Naive B cell (primary cell): ENCODE results near the gene HYCC2. TPM values are rescaled to one million over a fixed set of nuclear protein-coding genes. Genes with fewer than 3 reads are reported as not detected.
"Not testable (repeated sequence)": the region's sequence is repeated elsewhere in the genome, so short reads cannot be mapped to it uniquely, and the experiment has no call there.

Source experiments
- ATAC-seq, 2 donors: fragments of 150-1000 bp; cut with Tn5 transposase; 2 replicates each; pipeline ENCODE4 v1.10.0; 2021; ENCODE audit warnings: low read depth in 2 of 2, mild to moderate bottlenecking in 2 of 2, moderate library complexity in 2 of 2
- DNase-seq: peaks from one replicate; pipeline ENCODE4 v3.0.0; 2022
- H3K27ac Mint-ChIP-seq, 6 donors: one replicate each; pipeline ENCODE4 v1.8.0; 2020 to 2022; ENCODE audit warnings: mild to moderate bottlenecking in 6 of 6, mixed read lengths in 6 of 6, moderate library complexity in 5 of 6, inconsistent platforms in 2 of 6
- H3K27me3 Mint-ChIP-seq, 3 donors: one replicate each; pipeline ENCODE4 v1.8.0; 2021 to 2022; ENCODE audit warnings: mixed read lengths in 3 of 3, mild to moderate bottlenecking in 1 of 3
- H3K36me3 Mint-ChIP-seq, 2 donors: one replicate each; pipeline ENCODE4 v1.8.0; 2020 to 2022; ENCODE audit warnings: mixed read lengths in 2 of 2, inconsistent platforms in 1 of 2, mild to moderate bottlenecking in 1 of 2
- H3K4me1 Mint-ChIP-seq, 3 donors: one replicate each; pipeline ENCODE4 v1.8.0; 2020 to 2022; ENCODE audit warnings: mixed read lengths in 3 of 3, inconsistent platforms in 1 of 3, mild to moderate bottlenecking in 1 of 3, moderate library complexity in 1 of 3
- H3K4me3 Mint-ChIP-seq, 8 donors: one replicate each; pipeline ENCODE4 v1.8.0; 2020 to 2022; ENCODE audit warnings: mild to moderate bottlenecking in 8 of 8, mixed read lengths in 8 of 8, moderate library complexity in 8 of 8, inconsistent platforms in 2 of 8
- H3K9me3 Mint-ChIP-seq, 7 donors: one replicate each; pipeline ENCODE4 v1.8.0; 2020 to 2022; ENCODE audit warnings: mixed read lengths in 7 of 7, mild to moderate bottlenecking in 5 of 7, inconsistent platforms in 2 of 7, moderate library complexity in 1 of 7
- polyA plus RNA-seq, 6 donors: library from polyadenylated mRNA; unstranded; fragments of 300-500 nt; fragmentation: Illumina TruSeq; gene quantifications; one replicate each; pipeline ENCODE4 v1.2.3, GENCODE V29; 2021; ENCODE audit warnings: low read depth in 6 of 6

HYCC2 gene
- 10 to 100 TPM; 12.3 to 24.6 (median 20.5) TPM for polyA plus RNA-seq

GRCh38 chr2:201071479-201072200, at the start of gene HYCC2, which contains the start of gene NDUFB3:
Gene HYCC2, minus strand, starts transcription at chr2:201071671. Its CDS starts 47,662 bp downstream, at chr2:201024009.
Gene NDUFB3, plus strand, starts transcription at chr2:201072001. Its CDS starts 6,882 bp downstream, at chr2:201078883.
- H3K4me3 Mint-ChIP-seq = peak within 1 kb of the TSS; percentile 92 to 100 (median 98)
- no peaks in the 10 kb centered on the region for H3K36me3 Mint-ChIP-seq
- peaks cover 33 to 51% (median 41%) of the 10 kb centered on the region in 3 donors for H3K4me1 Mint-ChIP-seq
- DNase-seq (peak; percentile 94), ATAC-seq (peak; percentile 96)
- H3K27me3 Mint-ChIP-seq = no peaks in the 10 kb centered on the region
- peak within 1 kb of the TSS; percentile 90 to 98 (median 97) for H3K27ac Mint-ChIP-seq
- no peaks in the 10 kb centered on the region for H3K9me3 Mint-ChIP-seq

GRCh38 chr2:201118961-201119854, 47.7 kb upstream of the HYCC2 start:
- Mint-ChIP-seq H3K27me3 (no peaks in the 10 kb centered on the region), H3K4me3 (peak overlapping the region; percentile 89 to 100 (median 99)), H3K4me1 (peaks cover 51 to 93% (median 81%) of the 10 kb centered on the region in 3 donors), H3K27ac (peak overlapping the region; percentile 98 to 100 (median 99)), H3K9me3 (no peaks in the 10 kb centered on the region), H3K36me3 (no peaks in the 10 kb centered on the region)
- DNase-seq (no peak), ATAC-seq (peak; percentile 2 to 3)

DNA sequence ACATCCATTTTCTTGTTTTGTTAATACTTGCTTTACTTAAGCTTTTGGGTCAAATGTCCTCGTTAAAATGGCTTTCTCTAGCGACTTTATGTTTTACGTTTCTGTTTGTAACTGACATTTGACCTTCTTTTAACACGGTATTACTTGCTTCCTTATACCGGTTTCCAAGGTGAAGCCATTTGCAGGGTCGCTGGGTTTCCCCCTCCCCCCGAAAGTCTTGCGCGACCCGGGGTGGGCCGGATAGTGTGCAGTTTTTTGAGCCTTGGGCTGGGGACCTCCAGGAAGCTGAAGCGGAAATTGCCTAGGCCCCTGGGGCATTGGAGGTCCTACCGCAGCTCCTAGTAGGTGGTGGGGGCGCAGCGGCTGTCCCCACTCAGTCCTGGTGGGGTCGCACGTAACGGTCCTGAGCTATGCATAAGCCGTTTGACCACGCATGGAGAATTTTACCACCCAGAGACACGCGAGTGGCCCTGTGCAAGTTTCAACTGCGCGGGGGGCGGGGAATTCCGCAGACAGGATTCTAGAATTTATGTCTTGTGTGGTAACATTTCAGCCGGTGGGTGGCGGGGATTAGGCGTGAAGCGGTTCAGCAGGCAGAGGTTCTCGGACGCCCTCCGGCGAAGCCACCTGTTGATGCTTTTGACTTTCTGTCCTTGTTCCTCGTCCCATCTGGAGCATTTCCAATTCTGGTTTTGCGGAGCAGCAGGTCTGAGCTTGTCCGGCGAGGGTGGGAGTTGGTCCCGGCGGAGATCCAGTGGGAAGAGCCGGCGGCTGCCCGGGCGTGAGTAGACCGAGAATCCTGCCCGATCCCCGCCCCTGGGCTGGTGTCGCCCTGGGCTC, 46.9 kb upstream of the HYCC2 start:
- Mint-ChIP-seq H3K4me3 (peak overlapping the region; percentile 89 to 100 (median 99)), H3K27ac (peak overlapping the region; percentile 98 to 100 (median 99)), H3K4me1 (peaks cover 48 to 89% (median 80%) of the 10 kb centered on the region in 3 donors), H3K9me3 (no peaks in the 10 kb centered on the region), H3K27me3 (no peaks in the 10 kb centered on the region), H3K36me3 (no peaks in the 10 kb centered on the region)
- ATAC-seq = peak; percentile 64 to 71
- peak; percentile 87 for DNase-seq

- not testable (repeated sequence) for H3K36me3 Mint-ChIP-seq, DNase-seq, ATAC-seq, H3K9me3 Mint-ChIP-seq, H3K27me3 Mint-ChIP-seq
- Mint-ChIP-seq H3K4me1 (peaks cover 49 to 85% (median 77%) of the 10 kb centered on the region in 3 donors), H3K27ac (peak overlapping the region; percentile 98 to 100 (median 99)), H3K4me3 (peak overlapping the region; percentile 89 to 100 (median 99))
These were observed 46.2 kb upstream of the HYCC2 start for GRCh38 chr2:201117735-201118094.

DNA sequence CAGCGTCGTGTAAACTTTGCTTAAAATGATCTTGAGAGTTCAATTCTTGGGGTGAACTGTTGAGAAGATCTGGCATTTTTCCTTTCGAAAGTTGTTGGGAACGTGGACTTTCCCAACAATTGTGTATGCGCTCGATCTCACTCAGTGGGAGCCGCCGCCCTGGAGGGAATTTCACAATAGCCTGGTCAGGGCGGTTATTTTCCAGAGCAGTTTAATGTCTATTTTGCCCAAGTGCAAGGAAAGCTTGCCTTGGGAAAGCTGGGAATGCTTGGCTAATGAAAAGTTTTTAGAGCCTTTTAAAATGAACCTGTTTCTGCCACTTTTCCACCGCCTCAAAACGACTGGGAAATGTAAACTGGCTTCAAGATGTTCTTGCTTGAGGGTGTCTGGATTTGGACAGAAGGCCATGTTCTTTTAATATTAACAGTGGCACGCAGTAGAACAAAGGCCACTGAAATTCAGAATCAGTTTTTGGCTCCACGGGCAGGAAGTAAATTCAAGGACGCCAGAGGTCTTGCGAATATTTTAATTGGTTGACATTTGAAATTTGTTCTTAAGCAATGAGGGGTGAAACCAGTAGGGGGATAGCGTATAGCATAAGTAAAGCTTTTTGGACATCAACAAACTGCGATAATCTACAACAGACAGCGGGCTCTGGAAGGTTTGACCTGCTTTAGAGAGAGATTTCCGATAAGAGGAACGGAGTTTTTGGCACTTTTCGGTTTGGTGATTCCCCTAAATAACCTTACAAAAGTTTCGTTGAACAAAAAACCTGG, 45.7 kb upstream of the HYCC2 start:
- Mint-ChIP-seq H3K27me3 (no peaks in the 10 kb centered on the region), H3K9me3 (no peaks in the 10 kb centered on the region), H3K4me3 (peak overlapping the region; percentile 89 to 100 (median 99)), H3K4me1 (peaks cover 46 to 81% (median 71%) of the 10 kb centered on the region in 3 donors), H3K36me3 (no peaks in the 10 kb centered on the region), H3K27ac (peak overlapping the region; percentile 98 to 100 (median 99))
- peak; percentile 67 for DNase-seq
- peak; percentile 24 to 31 for ATAC-seq

DNA sequence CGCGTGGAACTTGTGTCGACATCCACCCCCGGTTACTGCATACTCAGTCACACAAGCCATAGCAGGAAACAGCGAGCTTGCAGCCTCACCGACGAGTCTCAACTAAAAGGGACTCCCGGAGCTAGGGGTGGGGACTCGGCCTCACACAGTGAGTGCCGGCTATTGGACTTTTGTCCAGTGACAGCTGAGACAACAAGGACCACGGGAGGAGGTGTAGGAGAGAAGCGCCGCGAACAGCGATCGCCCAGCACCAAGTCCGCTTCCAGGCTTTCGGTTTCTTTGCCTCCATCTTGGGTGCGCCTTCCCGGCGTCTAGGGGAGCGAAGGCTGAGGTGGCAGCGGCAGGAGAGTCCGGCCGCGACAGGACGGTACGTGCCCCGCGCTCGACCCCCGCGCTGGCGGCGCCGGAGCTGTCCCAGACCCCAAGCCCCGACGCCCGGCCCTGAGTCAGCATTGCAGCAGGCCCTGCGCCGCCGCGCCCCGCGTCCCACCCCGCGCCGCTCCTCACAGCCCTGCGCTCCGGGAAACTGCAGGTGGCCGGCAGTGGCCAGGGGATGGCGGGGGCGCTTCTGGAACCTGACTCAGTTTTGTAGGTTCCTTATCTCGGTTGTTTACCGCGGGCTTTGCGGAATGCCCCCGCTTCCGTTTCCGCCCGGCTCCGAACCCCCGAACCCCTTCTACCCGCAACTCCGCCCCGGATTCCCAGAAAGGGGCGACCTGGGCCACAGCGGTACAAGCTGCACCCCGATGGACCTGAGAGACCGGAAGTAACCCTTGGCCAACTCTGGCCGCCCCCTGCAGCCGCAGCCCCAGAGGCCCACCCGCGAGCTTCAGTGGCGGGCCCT, 44.9 kb upstream of the HYCC2 start, which contains the start of gene CFLAR:
TSS of gene CFLAR (plus strand) at position 50 of the 844 bp plus-strand sequence. CDS start 13,702 bp downstream, outside the sequence.
- DNase-seq (peak; percentile 73), ATAC-seq (peak; percentile 31 to 37)
- H3K4me1 Mint-ChIP-seq = peaks cover 47 to 76% (median 64%) of the 10 kb centered on the region in 3 donors
- H3K9me3 Mint-ChIP-seq = no peaks in the 10 kb centered on the region
- H3K27ac Mint-ChIP-seq = peak within 1 kb of the TSS; percentile 98 to 100 (median 99)
- no peaks in the 10 kb centered on the region for H3K36me3 Mint-ChIP-seq
- peak within 1 kb of the TSS; percentile 89 to 100 (median 99) for H3K4me3 Mint-ChIP-seq
- no peaks in the 10 kb centered on the region for H3K27me3 Mint-ChIP-seq

GRCh38 chr2:201114846-201115245, 43.4 kb upstream of the HYCC2 start:
- peak overlapping the region; percentile 33 to 99 (median 98) for H3K27ac Mint-ChIP-seq

DNA sequence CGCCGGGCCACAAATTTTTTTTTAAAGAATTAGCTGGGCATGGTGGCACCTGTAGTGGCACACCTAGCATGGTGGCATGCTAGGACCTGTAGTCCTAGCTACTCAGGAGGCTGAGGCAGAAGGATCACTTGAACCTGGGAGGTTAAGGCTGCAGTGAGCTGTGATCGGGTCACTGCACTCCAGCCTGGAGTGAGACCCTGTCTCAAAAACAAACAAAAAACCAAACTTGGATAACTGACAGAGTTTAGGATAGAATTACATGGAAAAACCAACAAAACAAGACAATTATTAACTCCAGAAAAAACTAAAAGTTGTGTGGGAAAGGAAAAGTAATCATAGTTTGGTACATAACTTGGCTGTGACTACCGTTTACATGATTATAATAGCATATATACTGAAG, 42.9 kb upstream of the HYCC2 start:
- Mint-ChIP-seq H3K4me1 (peaks cover 33 to 60% (median 46%) of the 10 kb centered on the region in 3 donors), H3K27me3 (no peaks in the 10 kb centered on the region), H3K27ac (peak overlapping the region in 5 of 6 donors; percentile 33 to 98 (median 69)), H3K36me3 (no peaks in the 10 kb centered on the region), H3K4me3 (peak overlapping the region; percentile 84 to 100 (median 99)), H3K9me3 (no peaks in the 10 kb centered on the region)
- no peak for DNase-seq
- ATAC-seq = no peak

More at GRCh38 chr2:201114846-201115245, 43.4 kb upstream of the HYCC2 start:
- peak overlapping the region; percentile 89 to 100 (median 99) for H3K4me3 Mint-ChIP-seq
- no peak for ATAC-seq
- DNase-seq = no peak
- H3K36me3 Mint-ChIP-seq = no peaks in the 10 kb centered on the region
- H3K9me3 Mint-ChIP-seq = no peaks in the 10 kb centered on the region
- H3K4me1 Mint-ChIP-seq = peaks cover 35 to 65% (median 50%) of the 10 kb centered on the region in 3 donors
- no peaks in the 10 kb centered on the region for H3K27me3 Mint-ChIP-seq

DNA sequence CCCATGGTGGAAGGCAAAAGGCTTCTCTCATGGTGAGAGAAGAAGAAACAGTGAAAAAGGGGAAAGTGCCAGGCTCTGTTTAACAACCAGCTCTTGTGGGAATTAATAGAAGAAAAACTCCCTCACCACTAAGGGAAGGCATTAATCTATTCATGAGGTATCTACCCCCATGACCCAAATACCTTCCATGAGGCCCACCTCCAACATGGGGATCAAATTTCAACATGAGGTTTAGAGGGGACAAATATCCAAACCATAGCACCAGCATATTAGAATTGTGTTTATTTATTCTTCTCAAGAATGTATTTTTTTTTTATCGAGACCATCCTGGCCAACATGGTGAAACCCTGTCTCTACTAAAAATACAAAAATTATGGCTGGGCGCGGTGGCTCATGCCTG, 39.6 kb upstream of the HYCC2 start:
- DNase-seq = no peak
- H3K4me1 Mint-ChIP-seq = peaks cover 15 to 33% (median 20%) of the 10 kb centered on the region in 3 donors
- no peak for ATAC-seq
- H3K36me3 Mint-ChIP-seq = peaks cover 8% of the 10 kb centered on the region in 2 donors
- H3K27ac Mint-ChIP-seq = no peak overlapping the region
- H3K27me3 Mint-ChIP-seq = no peaks in the 10 kb centered on the region
- no peak overlapping the region for H3K4me3 Mint-ChIP-seq
- H3K9me3 Mint-ChIP-seq = no peaks in the 10 kb centered on the region

DNA sequence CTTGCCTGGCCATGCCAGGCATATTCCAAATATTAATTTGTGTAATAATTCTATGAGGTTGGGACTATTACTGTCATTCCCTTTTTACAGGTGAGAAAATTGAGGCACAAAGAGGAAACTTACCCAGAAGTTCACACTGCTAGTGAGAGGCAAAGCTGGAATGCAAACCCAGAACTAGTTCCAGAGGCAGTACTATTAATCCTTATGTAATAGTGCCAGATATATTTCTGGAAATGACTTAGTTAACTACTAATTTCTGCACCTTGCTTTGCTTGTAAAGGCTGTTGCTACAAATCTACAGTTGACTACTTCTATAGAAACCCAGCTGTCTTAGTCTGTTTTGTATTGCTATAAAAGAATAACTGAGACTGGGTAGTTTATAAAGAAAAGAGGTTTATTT, 39.1 kb upstream of the HYCC2 start:
- no peaks in the 10 kb centered on the region for H3K27me3 Mint-ChIP-seq
- H3K9me3 Mint-ChIP-seq = no peaks in the 10 kb centered on the region
- peaks cover 12 to 13% of the 10 kb centered on the region in 2 donors for H3K36me3 Mint-ChIP-seq
- no peak overlapping the region for H3K27ac Mint-ChIP-seq
- no peak overlapping the region for H3K4me3 Mint-ChIP-seq
- peaks cover 15 to 29% (median 18%) of the 10 kb centered on the region in 3 donors for H3K4me1 Mint-ChIP-seq
- ATAC-seq (no peak), DNase-seq (no peak)

DNA sequence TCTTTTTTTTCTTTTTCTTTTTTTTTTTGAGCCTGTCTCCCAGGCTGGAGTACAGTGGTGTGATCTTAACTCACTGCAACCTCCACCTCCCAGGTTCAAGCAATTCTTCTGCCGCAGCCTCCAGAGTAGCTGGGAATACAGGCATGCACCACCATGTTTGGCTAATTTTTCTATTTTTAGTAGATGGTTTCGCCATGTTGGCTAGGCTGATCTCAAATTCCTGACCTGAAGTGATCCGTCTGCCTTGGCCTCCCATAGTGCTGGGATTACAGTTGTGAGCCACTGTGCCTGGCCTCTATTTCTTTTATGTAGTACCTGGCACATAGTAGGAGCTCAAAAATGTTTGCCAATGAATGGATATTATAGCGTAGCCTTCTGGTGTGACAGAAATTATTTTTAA, 37.7 kb upstream of the HYCC2 start:
- DNase-seq (no peak), ATAC-seq (no peak)
- Mint-ChIP-seq H3K27ac (no peak overlapping the region), H3K4me3 (no peak overlapping the region), H3K27me3 (no peaks in the 10 kb centered on the region), H3K4me1 (peaks cover 8 to 14% (median 12%) of the 10 kb centered on the region in 3 donors), H3K9me3 (no peaks in the 10 kb centered on the region), H3K36me3 (peaks cover 12 to 15% of the 10 kb centered on the region in 2 donors)
